Ovary (tissue), 9 donors: ENCODE measurements around the gene UAP1. TPM values are rescaled to one million over a fixed set of nuclear protein-coding genes. Genes with fewer than 3 reads are reported as not detected.

Experiments
- DNase-seq, 5 donors: peaks; one replicate each; pipeline ENCODE4 v3.0.0-alpha.2; 2019 to 2020
- H3K27ac ChIP-seq, 2 donors: fragments of 200-600 bp; one replicate each; pipeline versions ENCODE4 v1.5.1 to v1.8.0; 2019 to 2022
- H3K27me3 ChIP-seq: fragments of 200-600 bp; one replicate; pipeline ENCODE4 v1.8.0; 2022
- H3K36me3 ChIP-seq: fragments of 200-600 bp; sonication (generic); one replicate; pipeline ENCODE4 v1.5.1; 2019
- H3K4me1 ChIP-seq: one replicate; pipeline ENCODE4 v1.8.1; 2013; ENCODE audit warnings: mild to moderate bottlenecking, moderate library complexity; ENCODE audit not compliant: insufficient read depth
- H3K4me3 ChIP-seq: fragments of 200-600 bp; sonication (generic); one replicate; pipeline ENCODE4 v1.5.1; 2017
- H3K9me3 ChIP-seq, 2 donors: fragments of 200-600 bp in 1 of 2; sonication (generic) in 1 of 2; one replicate each; pipeline versions ENCODE4 v1.5.1 to v1.8.1; 2013 to 2019; ENCODE audit warnings: mild to moderate bottlenecking in 1 of 2, moderate library complexity in 1 of 2
- EP300 ChIP-seq: sonication (generic); formaldehyde crosslinking; IDR thresholded peaks from one replicate; pipeline ENCODE4 v1.6.1; 2017; ENCODE audit warnings: antibody characterized with exemption
- POLR2A ChIP-seq: fragments of 450-650 bp; IDR thresholded peaks from one replicate; pipeline ENCODE4 v1.6.1; 2017; ENCODE audit warnings: antibody characterized with exemption, mild to moderate bottlenecking, moderate library complexity
- WGBS, 3 donors: extraction: QIAGEN DNeasy Blood & Tissue Kit in 1 of 3; methylation state at CpG; one replicate each; pipeline versions ENCODE4 v1.1.5 to v1.1.7; 2013 to 2017; 5-methylcytosine and 5-hydroxymethylcytosine counted together
- intact Hi-C, 4 donors: fragments of 100-400 bp; cut with DNase I; formaldehyde crosslinking; loops; one replicate each; pipeline versions ENCODE4 v1.11.0 to v1.15.1; 2022 to 2023
- polyA plus RNA-seq, 2 donors: library from polyadenylated mRNA; stranded (reverse); fragments of 200-250 nt in 1 of 2; fragments of 350-450 nt in 1 of 2; fragmentation: Illumina TruSeq in 1 of 2; extraction: RNeasy Lipid Tissue Mini Kit (QIAGEN cat#74804) in 1 of 2; gene quantifications; one replicate each; pipeline ENCODE4 v1.2.3, GENCODE V29; 2013 to 2014
- total RNA-seq, 7 donors: library from RNA; depleted of rRNA in 2 of 7; stranded (reverse); fragments of >200 nt in 2 of 7; fragmentation: NEBNext Ultra II Directional in 3 of 7; extraction: Animal tissue kit (Norgen Biotek cat#: 25700) in 3 of 7; gene quantifications; one replicate each; pipeline versions ENCODE4 v1.1.0 to v1.2.4, GENCODE V29; 2016 to 2023
- TF ChIP-seq, protein P1 (sequence below), 3 donors: fragments of 450-650 bp in 2 of 3; fragments of 200-600 bp in 1 of 3; IDR thresholded peaks; one replicate each; pipeline versions ENCODE4 v1.5.1 to v1.8.0; 2016 to 2022; ENCODE audit warnings: antibody characterized with exemption in 3 of 3, mild to moderate bottlenecking in 1 of 3
- donor health status: DM: no; HTN: no; CAD: no; lungs with moderate emphysema.
- donor health status: DM: no; HTN: no; CAD: no.
- donor health status: Bipolar disorder and iron deficiency.
- donor health status: DM: yes; HTN: yes; CAD: no.
- donor health status: DM: no; HTN: no; CAD: no.
- donor health status: DM: yes; HTN: yes; CAD: no.

UAP1 gene
- total and polyA plus RNA-seq, 9 donors = 31.2 to 108 (median 49.3) TPM

DNA sequence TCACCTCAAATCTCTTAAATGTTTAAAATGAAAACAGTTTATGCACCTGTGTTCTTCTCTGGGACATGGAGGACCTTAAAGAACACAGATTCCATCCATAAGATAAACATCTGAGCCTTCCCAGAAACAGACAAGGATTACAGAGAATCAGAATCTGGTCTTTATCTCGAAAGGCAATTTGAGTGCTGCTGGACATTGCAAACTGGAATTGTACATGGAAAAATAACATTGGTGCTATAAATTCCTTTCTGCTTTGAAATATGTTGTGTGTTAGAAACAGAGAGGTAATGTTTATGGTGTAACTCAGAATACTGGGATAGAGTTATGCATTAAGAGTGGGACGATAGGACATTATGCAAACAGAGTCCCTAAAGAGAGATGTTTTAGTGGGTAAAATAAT is 64.2 kb downstream of the UAP1 start:
- H3K27ac ChIP-seq = peak overlapping the region; percentile 67 to 76
- peaks cover 8% of the 10 kb centered on the region for H3K4me1 ChIP-seq
- H3K27me3 ChIP-seq = no peaks in the 10 kb centered on the region
- DNase-seq = no peak
- intact Hi-C loops = no loop called here
- TF ChIP-seq, protein P1, sequence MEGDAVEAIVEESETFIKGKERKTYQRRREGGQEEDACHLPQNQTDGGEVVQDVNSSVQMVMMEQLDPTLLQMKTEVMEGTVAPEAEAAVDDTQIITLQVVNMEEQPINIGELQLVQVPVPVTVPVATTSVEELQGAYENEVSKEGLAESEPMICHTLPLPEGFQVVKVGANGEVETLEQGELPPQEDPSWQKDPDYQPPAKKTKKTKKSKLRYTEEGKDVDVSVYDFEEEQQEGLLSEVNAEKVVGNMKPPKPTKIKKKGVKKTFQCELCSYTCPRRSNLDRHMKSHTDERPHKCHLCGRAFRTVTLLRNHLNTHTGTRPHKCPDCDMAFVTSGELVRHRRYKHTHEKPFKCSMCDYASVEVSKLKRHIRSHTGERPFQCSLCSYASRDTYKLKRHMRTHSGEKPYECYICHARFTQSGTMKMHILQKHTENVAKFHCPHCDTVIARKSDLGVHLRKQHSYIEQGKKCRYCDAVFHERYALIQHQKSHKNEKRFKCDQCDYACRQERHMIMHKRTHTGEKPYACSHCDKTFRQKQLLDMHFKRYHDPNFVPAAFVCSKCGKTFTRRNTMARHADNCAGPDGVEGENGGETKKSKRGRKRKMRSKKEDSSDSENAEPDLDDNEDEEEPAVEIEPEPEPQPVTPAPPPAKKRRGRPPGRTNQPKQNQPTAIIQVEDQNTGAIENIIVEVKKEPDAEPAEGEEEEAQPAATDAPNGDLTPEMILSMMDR (IDR thresholded peaks at IDR 0.05) = no peak
- no peak for TF ChIP-seq POLR2A
- TF ChIP-seq EP300 = no peak
- whole genome bisulfite sequencing, 3 donors = 57 to 63% (median 61%) methylated on average over 2 of the region's 2 CpGs
- H3K36me3 ChIP-seq = no peaks in the 10 kb centered on the region
- no peaks in the 10 kb centered on the region for H3K9me3 ChIP-seq
- no peak overlapping the region for H3K4me3 ChIP-seq

DNA sequence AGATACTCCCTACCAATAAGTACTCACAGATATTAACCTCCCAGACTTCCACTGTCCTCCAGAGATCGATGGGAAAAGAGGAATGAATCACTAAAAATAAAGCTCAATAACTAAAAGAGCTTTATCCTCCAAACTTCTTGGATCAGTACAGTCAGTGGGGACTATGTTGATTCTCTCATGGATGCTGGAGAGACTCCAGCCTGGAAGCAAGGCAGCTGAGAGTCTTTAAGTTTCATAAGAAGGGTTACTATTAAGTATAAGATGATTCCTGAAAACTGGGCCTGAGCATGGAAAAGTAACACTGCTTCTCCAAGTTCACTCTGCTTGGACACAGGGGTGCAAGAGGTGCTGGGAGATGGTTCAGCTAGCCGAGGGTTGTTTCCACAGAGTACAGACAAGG is 64.6 kb downstream of the UAP1 start:
- H3K4me3 ChIP-seq = no peak overlapping the region
- TF ChIP-seq, protein P1 (IDR thresholded peaks at IDR 0.05) = no peak
- no peak for TF ChIP-seq POLR2A
- TF ChIP-seq EP300 = no peak
- H3K27ac ChIP-seq = peak overlapping the region; percentile 67 to 76
- no peaks in the 10 kb centered on the region for H3K9me3 ChIP-seq
- H3K27me3 ChIP-seq = no peaks in the 10 kb centered on the region
- no peaks in the 10 kb centered on the region for H3K36me3 ChIP-seq
- peaks cover 12% of the 10 kb centered on the region for H3K4me1 ChIP-seq
- intact Hi-C loops = no loop called here
- peak in 2 of 5 donors; percentile 20 to 36 for DNase-seq
- WGBS, 3 donors = 3 to 14% (median 3%) methylated on average over 2 of the region's 2 CpGs

DNA sequence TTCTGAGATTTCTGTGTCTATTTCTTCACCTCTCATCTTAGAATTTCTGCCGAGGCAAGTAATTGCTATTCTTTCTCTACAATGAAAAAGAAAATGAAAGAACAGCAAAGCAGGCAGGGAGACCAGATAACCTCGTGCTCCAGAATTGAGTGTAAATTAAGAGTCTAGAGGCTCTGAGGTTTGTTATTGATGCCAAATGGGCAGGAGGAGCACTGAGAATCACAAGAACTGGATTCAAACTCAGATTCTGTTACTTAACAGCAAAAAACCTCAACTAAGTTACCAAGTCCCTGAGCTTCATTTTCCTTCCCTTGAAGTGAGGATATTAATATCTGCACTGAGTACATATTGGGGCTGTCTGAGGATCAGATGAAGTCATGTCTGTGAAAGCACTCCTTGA is 65.2 kb downstream of the UAP1 start:
- peak overlapping the region; percentile 67 to 76 for H3K27ac ChIP-seq
- TF ChIP-seq EP300 (no peak), POLR2A (no peak)
- TF ChIP-seq, protein P1 (IDR thresholded peaks at IDR 0.05) = no peak
- no peaks in the 10 kb centered on the region for H3K36me3 ChIP-seq
- peak overlapping the region; percentile 19 for H3K4me3 ChIP-seq
- DNase-seq = no peak
- WGBS, 3 donors = 1 to 2% (median 1%) methylated on average over 2 of the region's 2 CpGs
- no peaks in the 10 kb centered on the region for H3K9me3 ChIP-seq
- intact Hi-C loops = no loop called here
- H3K4me1 ChIP-seq = peaks cover 12% of the 10 kb centered on the region
- no peaks in the 10 kb centered on the region for H3K27me3 ChIP-seq

- Histone ChIP-seq H3K27ac (no peak overlapping the region), H3K9me3 (no peaks in the 10 kb centered on the region), H3K27me3 (no peaks in the 10 kb centered on the region), H3K36me3 (no peaks in the 10 kb centered on the region), H3K4me3 (no peak overlapping the region), H3K4me1 (peaks cover 12% of the 10 kb centered on the region)
- 60 to 63% (median 61%) methylated on average over 3 of the region's 3 CpGs for WGBS, 3 donors
- TF ChIP-seq, protein P1 (IDR thresholded peaks at IDR 0.05) = peak in 1 of 3 donors; percentile 19
- TF ChIP-seq POLR2A (no peak), EP300 (no peak)
- no peak for DNase-seq
- intact Hi-C loops = no loop called here
Measured at GRCh38 chr1:162627662-162628296, 66.3 kb downstream of the UAP1 start.
